Activated T-cell treated with anti-CD3 and anti-CD28 coated beads for 4 hours (primary cell): Measurements from ENCODE around the gene HCRTR1.
A peak's percentile ranks its signal among the peaks of the same experiment; 100 is the strongest.

ENCODE experiments used
- DNase-seq: peaks from one replicate; pipeline ENCODE4 v3.0.0-alpha.2; 2020

HCRTR1 gene

GRCh38 chr1:31627301-31627929 is 9.9 kb downstream of the HCRTR1 start:
- DNase-seq = no peak

- DNase-seq = no peak
Observed at GRCh38 chr1:31627930-31628559, 10.6 kb downstream of the HCRTR1 start.

GRCh38 chr1:31628931-31629556 is 11.6 kb downstream of the HCRTR1 start:
- DNase-seq = no peak

GRCh38 chr1:31632649-31633048 is 15.2 kb downstream of the HCRTR1 start:
- no peak for DNase-seq

GRCh38 chr1:31633117-31633516 is 15.6 kb downstream of the HCRTR1 start:
- DNase-seq = no peak

- no peak for DNase-seq
Observed at GRCh38 chr1:31637915-31638673, 20.6 kb downstream of the HCRTR1 start.

GRCh38 chr1:31639543-31639942 is 22.1 kb downstream of the HCRTR1 start:
- no peak for DNase-seq

- DNase-seq = no peak
Observed at GRCh38 chr1:31640179-31640578, 22.7 kb downstream of the HCRTR1 start.

- no peak for DNase-seq
Observed at GRCh38 chr1:31640964-31641363, 23.5 kb downstream of the HCRTR1 start.

GRCh38 chr1:31642366-31642765 is 24.9 kb downstream of the HCRTR1 start:
- DNase-seq = no peak

- no peak for DNase-seq
Observed at GRCh38 chr1:31642897-31643296, 25.4 kb downstream of the HCRTR1 start.

GRCh38 chr1:31643976-31644559 is 26.6 kb downstream of the HCRTR1 start:
- no peak for DNase-seq

GRCh38 chr1:31644560-31645273 is 27.2 kb downstream of the HCRTR1 start, which contains the start of gene PEF1:
Gene PEF1 (minus strand): TSS chr1:31644876. CDS start chr1:31644864, 12 bp downstream.
- DNase-seq = peak; percentile 99

- no peak for DNase-seq
Observed at GRCh38 chr1:31645274-31645568, 27.7 kb downstream of the HCRTR1 start.

- DNase-seq = no peak
Observed at GRCh38 chr1:31646259-31646960, 28.9 kb downstream of the HCRTR1 start.

- DNase-seq = no peak
Observed at GRCh38 chr1:31647106-31647505, 29.6 kb downstream of the HCRTR1 start.

GRCh38 chr1:31648190-31648589 is 30.7 kb downstream of the HCRTR1 start:
- DNase-seq = no peak

GRCh38 chr1:31648641-31649357 is 31.3 kb downstream of the HCRTR1 start:
- DNase-seq = no peak

GRCh38 chr1:31650161-31651088 is 32.9 kb downstream of the HCRTR1 start:
- no peak for DNase-seq

- DNase-seq = no peak
Observed at GRCh38 chr1:31651089-31651420, 33.6 kb downstream of the HCRTR1 start.
